ENCODE results near the gene MVP.

MVP gene

DNA sequence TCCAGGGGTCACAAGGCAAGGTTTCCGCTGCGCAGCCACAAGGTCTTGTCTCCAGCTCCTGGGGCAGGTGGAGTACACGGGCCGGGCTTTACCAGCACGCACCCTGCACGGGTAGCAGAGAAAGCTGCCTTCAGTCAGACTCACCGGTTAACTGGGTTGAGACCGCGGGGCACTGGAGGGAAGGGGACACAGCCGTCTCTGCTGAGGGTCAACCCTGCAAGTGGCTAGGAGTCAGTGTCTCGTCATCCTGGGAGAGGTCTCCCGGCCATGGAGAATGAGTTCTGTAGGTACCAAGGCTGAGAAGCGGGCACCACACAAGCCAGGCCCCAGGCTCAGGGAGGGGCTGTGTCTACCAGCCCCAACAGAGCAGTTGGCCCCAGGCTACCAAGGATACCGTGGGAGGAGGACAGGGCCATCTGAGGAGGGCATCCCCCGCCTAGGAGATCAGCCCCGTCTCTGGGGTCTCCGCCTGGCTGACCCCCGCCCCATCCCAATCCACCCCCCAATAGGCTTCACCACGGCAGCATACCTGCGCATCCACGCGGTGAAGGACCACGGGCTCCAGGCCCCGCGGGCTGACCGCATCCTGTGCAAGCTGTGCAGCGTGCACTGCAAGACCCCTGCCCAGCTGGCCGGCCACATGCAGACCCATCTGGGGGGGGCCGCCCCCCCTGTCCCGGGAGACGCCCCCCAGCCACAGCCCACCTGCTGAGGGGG lies 11.1 kb upstream of the MVP start:
- TF ChIP-seq, protein P1, sequence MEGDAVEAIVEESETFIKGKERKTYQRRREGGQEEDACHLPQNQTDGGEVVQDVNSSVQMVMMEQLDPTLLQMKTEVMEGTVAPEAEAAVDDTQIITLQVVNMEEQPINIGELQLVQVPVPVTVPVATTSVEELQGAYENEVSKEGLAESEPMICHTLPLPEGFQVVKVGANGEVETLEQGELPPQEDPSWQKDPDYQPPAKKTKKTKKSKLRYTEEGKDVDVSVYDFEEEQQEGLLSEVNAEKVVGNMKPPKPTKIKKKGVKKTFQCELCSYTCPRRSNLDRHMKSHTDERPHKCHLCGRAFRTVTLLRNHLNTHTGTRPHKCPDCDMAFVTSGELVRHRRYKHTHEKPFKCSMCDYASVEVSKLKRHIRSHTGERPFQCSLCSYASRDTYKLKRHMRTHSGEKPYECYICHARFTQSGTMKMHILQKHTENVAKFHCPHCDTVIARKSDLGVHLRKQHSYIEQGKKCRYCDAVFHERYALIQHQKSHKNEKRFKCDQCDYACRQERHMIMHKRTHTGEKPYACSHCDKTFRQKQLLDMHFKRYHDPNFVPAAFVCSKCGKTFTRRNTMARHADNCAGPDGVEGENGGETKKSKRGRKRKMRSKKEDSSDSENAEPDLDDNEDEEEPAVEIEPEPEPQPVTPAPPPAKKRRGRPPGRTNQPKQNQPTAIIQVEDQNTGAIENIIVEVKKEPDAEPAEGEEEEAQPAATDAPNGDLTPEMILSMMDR (IDR thresholded peaks at IDR 0.05; ENCODE audit: low read depth, low read length) = no peak
- H3K4me3 ChIP-seq (replicated peaks in 1 of 2; ENCODE audit: low read depth in 2 of 2, low read length in 2 of 2) = peak overlapping the region; percentile 52 to 69
- DNase-seq (ENCODE audit: low read depth in 2 of 2) = no peak

DNA sequence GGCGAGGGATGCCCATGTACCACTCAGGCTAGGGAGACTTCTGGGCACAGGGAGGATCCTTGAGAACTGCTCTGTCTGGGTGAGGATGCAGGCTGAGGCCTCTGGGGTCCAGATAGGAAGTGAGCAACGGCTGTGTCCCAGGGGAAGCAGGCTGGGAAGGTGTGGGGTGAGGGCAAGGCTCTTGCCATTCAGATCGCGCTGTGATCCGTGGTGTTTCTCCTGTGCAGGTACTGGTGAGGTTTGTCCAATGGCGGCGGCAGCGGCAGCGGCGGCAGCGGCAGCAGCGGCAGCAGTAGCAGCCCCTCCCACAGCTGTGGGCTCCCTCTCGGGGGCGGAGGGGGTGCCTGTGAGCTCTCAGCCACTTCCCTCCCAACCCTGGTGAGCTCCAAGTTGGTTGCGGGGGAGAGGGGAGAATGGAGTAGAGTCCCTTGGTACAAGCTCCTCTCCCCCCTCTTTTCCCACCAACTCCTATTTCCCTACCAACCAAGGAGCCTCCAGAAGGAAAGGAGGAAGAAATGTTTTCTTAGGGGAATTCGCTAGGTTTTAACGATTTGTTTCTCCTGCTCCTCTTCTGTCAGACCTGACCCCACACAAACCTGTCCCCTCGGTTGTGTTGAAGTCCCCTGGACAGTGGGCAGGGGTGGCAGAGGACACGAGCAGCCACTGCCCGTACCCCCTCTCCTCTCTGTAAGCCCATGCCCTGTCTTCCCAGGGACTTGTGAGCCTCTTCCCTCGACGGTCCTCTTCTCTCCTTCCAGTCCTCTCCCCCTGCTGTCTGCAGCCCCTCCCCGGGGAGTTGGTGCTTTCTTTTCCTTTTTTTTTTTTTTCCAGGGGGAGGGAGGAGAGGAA lies 10.2 kb upstream of the MVP start:
- TF ChIP-seq, protein P1 (IDR thresholded peaks at IDR 0.05; ENCODE audit: low read depth, low read length) = no peak
- peak in 1 of 2 donors; percentile 75 for DNase-seq (ENCODE audit: low read depth in 2 of 2)
- H3K4me3 ChIP-seq (replicated peaks in 1 of 2; ENCODE audit: low read depth in 2 of 2, low read length in 2 of 2) = peak overlapping the region in 1 of 2 donors; percentile 28

DNA sequence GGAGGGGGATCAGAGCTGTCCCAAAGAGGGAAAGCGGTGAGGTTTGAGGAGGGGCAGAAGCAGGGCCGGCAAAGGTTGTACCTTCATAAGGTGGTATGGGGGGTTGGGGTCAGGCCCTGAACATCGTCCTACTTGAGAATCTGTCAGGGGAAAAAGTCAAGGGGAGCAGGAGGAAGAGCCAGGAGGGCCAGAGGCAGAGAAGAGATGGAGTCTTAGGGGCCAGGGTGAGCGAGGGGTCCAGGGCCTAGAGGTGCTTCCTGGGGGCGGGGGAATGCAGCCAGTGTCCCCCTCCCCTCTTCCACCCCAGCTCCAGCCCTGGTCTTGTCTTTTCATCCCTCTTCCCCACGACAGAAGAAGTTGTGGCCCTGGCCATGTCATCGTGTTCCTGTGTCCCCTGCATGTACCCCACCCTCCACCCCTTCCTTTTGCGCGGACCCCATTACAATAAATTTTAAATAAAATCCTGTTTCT lies 9.5 kb upstream of the MVP start:
- no peak overlapping the region for H3K4me3 ChIP-seq (replicated peaks in 1 of 2; ENCODE audit: low read depth in 2 of 2, low read length in 2 of 2)
- no peak for DNase-seq (ENCODE audit: low read depth in 2 of 2)
- TF ChIP-seq, protein P1 (IDR thresholded peaks at IDR 0.05; ENCODE audit: low read depth, low read length) = no peak

DNA sequence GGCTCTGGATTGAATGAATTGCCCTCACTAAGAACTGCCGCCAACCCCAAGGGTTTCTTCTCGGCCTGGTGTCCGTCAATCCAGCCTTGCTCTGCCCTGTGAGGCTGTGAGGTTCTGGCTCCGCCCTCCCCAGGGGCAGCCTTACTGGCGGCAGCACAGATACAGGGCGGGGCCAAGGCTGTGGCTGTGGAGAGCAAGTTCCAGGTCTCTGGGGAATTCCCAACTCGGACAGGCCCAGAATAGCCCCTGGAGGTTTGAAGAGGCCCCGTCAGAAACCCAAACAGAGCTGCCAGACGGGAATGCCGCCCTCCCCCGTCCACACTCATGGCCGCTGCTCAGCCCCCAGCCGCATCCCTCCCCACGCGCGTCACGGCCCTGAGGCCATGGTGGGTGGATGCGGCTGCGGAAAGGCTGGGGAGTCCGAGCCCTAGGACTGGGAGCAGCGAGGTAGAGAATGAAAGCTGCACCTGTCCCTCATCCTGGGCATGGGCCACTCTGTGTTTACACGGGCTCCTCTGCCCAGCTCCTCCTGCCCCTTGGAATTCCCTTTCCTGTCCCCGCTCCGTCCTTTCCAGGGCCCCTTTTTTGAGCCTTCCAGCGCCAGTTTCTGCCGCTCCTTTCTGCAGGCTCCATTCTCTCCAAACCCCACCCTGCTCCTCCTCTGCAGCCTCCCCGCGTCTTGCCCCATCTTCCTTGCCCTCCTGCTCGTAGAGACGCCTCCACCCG lies 8.9 kb upstream of the MVP start:
- TF ChIP-seq, protein P1 (IDR thresholded peaks at IDR 0.05; ENCODE audit: low read depth, low read length) = no peak
- DNase-seq (ENCODE audit: low read depth in 2 of 2) = peak; percentile 98 to 99

DNA sequence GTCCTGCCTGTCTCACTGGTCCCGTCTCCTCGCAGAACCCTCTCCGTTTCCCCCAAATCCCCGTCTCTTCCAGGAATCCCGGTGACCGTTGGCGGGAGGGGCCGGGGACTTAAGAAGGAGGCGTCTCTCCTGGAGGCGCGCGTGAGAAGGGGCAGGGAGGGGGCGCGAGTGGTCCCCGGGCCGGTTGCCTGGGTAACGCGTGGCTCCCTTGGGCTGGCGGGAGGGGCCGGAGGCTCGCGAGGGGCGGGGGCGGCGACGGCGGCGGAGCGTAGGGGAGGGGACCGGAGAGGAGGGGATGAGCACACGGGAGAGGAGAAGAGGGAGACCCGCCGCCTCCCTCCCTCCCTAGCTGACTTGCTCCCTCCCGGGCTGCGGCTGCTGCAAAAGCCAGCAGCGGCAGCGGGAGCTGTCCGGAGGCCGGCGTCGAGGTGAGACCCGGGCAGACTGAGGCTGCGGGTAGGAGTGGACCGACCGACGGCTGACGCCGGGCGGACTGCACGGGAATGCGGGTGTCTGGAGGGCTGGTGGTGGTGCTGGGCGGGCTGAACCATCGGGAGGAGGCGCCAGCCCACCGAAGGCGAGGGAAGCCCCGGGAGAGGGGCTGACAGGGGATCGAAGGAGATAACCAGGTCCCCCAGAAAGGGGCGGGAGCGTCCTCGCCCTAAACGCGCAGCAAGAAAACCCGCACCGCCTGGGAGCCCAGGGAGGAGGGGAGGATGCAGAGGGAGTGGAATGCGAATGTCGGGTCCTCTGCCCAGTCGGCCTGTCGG lies 8.2 kb upstream of the MVP start, which contains the start of gene PRRT2:
TSS of gene PRRT2 (plus strand) at position 298 of the 770 bp plus-strand sequence. CDS start 862 bp downstream, outside the sequence.
- TF ChIP-seq, protein P1 (IDR thresholded peaks at IDR 0.05; ENCODE audit: low read depth, low read length) = no peak
- peak within 1 kb of the TSS; percentile 53 to 56 for H3K4me3 ChIP-seq (replicated peaks in 1 of 2; ENCODE audit: low read depth in 2 of 2, low read length in 2 of 2)
- DNase-seq (ENCODE audit: low read depth in 2 of 2) = peak; percentile 35 to 52

More for the DNA sequence above, 8.9 kb upstream of the MVP start:
- H3K4me3 ChIP-seq (replicated peaks in 1 of 2; ENCODE audit: low read depth in 2 of 2, low read length in 2 of 2) = peak overlapping the region; percentile 53 to 56
